ENCODE measurements around the gene PRKD2. TPM values are rescaled to one million over a fixed set of nuclear protein-coding genes. Genes with fewer than 3 reads are reported as not detected.

PRKD2 gene
- total RNA-seq, 2 experiments from 2014 or later = 166 to 173 TPM

DNA sequence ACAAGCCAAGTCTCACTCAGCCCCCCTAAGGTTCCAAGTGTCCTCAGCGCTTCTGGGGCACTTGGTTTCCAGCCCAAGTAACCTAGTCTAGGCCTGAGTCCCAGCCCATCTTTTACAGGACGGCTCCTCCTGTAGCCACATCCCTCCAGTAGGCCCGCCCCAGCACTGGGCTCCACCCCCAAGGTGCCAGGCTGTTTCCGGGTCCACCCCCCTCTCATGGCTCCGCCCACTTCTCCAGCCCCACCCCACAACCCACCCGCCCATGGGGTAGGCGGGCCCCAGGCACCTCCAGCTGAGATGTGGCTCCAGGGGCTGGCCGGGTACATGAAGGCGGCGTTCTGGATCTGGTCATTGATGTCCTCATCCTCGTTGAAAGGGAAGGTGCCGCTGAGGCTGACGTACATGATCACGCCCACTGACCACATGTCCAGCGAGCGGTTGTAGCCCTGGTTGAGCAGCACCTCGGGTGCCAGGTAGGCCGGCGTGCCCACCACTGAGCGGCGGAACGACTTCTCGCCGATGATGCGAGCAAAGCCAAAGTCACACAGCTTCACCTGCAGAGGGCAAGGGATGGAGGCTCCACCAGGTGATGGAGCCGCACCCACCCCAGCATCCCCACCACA lies 38.7 kb downstream of the PRKD2 start:
- POLR2A ChIA-PET = interaction anchor here (0.8 kb wide), 1 partner anchor 36 kb away, joined by 3 read pairs; no protein-coding TSS in a partner anchor
- Mint-ChIP-seq H3K4me3 (no peak overlapping the region), H3K27me3 (no peaks in the 10 kb centered on the region), H3K9me3 (no peaks in the 10 kb centered on the region), H3K36me3 (peaks cover 57% of the 10 kb centered on the region), H3K27ac (no peak overlapping the region), H3K4me1 (peaks cover 6% of the 10 kb centered on the region)
- ATAC-seq (ENCODE audit: low read depth) = peak; percentile 79
- peak; percentile 69 for DNase-seq

DNA sequence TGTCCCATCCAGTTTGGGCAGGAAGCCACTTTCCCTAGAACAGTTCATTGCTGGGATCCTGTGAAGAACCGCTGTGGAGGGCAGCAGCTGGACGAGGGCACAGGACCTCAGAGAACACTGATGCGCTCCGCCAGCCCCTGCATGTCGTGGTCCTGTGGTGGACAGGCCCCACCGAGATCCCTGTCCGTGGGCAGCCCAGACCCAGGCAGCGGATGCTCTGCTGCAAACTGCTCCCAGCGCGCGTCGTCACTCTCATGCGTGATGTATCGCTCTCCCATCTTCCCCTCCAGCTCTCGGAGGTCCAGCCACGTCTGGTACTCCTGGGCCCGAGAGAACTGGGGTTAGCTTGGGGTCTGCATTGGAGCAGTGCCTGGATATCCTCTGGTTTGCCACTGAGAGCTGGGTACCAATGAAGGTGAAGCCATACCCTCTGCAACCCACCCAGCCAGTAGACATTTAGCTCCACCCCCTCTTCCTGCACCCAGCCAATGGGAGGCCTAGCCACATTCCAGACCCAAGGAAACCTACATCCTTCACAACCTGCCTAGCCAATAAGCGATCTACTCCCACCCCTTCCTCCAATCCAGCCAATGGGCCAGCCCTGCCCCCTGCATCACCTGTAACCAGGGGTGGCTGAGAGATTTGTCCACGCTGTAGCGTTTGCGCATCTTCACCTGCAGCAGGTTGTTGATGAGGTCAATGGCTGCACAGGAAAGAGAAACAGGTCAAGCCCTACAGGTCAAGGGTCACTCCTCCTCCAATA lies 42.3 kb downstream of the PRKD2 start:
- Mint-ChIP-seq H3K27me3 (no peaks in the 10 kb centered on the region), H3K4me3 (no peak overlapping the region), H3K27ac (no peak overlapping the region), H3K36me3 (peaks cover 54% of the 10 kb centered on the region), H3K9me3 (peaks cover 3% of the 10 kb centered on the region), H3K4me1 (peaks cover 6% of the 10 kb centered on the region)
- POLR2A ChIA-PET = interaction anchor here (0.9 kb wide), 1 partner anchor 13 kb away, joined by 3 read pairs; no protein-coding TSS in a partner anchor
- ATAC-seq (ENCODE audit: low read depth) (no peak), DNase-seq (no peak)

- no peak overlapping the region for H3K4me3 Mint-ChIP-seq
- no peak overlapping the region for H3K27ac Mint-ChIP-seq
- H3K36me3 Mint-ChIP-seq = peaks cover 34% of the 10 kb centered on the region
- ATAC-seq (ENCODE audit: low read depth) = no peak
- H3K27me3 Mint-ChIP-seq = no peaks in the 10 kb centered on the region
- DNase-seq = no peak
- H3K9me3 Mint-ChIP-seq = peaks cover 3% of the 10 kb centered on the region
- no peaks in the 10 kb centered on the region for H3K4me1 Mint-ChIP-seq
- POLR2A ChIA-PET = interaction anchor here (0.8 kb wide), 1 partner anchor 77 kb away, joined by 4 read pairs; no protein-coding TSS in a partner anchor
These were observed 46.1 kb downstream of the PRKD2 start for GRCh38 chr19:46670813-46671212.

- ATAC-seq (ENCODE audit: low read depth) (no peak), DNase-seq (no peak)
- H3K9me3 Mint-ChIP-seq = peaks cover 3% of the 10 kb centered on the region
- H3K27me3 Mint-ChIP-seq = peaks cover 3% of the 10 kb centered on the region
- H3K4me3 Mint-ChIP-seq = no peak overlapping the region
- H3K27ac Mint-ChIP-seq = no peak overlapping the region
- no peaks in the 10 kb centered on the region for H3K4me1 Mint-ChIP-seq
- POLR2A ChIA-PET = no interaction called here
- peaks cover 20% of the 10 kb centered on the region for H3K36me3 Mint-ChIP-seq
These were observed 48.3 kb downstream of the PRKD2 start for GRCh38 chr19:46668662-46669061.

DNA sequence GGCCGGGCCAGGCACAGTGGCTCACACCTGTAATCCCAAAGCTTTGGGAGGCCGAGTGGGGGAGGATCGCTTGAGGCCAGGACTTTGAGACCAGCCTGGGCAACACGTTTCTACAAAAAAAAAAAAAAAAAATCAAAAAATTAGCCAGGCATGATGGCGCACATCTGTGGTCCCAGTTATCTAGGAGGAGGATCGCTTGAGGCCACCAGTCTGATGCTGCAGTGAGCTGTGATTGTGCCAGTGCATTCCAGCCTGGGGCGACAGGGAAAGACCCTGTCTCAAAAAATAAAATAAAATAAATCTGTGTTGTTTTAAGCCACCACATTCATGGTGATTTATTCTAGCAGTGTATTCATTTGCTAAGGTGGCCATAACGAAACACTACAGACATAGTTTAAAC lies 51.8 kb downstream of the PRKD2 start:
- Mint-ChIP-seq H3K27me3 (peaks cover 6% of the 10 kb centered on the region), H3K36me3 (peaks cover under 1% of the 10 kb centered on the region), H3K9me3 (no peaks in the 10 kb centered on the region), H3K4me3 (no peak overlapping the region), H3K27ac (no peak overlapping the region), H3K4me1 (peaks cover 8% of the 10 kb centered on the region)
- POLR2A ChIA-PET = no interaction called here
- ATAC-seq (ENCODE audit: low read depth) = no peak
- no peak for DNase-seq

GRCh38 chr19:46661735-46662592 lies 55.0 kb downstream of the PRKD2 start:
- POLR2A ChIA-PET = interaction anchor here (0.7 to 2.7 kb wide), 12 partner anchors 12 to 167 kb away, joined by 3 to 37 read pairs (median 6); partner anchors contain the start of gene CALM3
- H3K36me3 Mint-ChIP-seq = no peaks in the 10 kb centered on the region
- H3K4me3 Mint-ChIP-seq = peak overlapping the region; percentile 83
- H3K27me3 Mint-ChIP-seq = peaks cover 24% of the 10 kb centered on the region
- peak overlapping the region; percentile 90 for H3K27ac Mint-ChIP-seq
- peaks cover 12% of the 10 kb centered on the region for H3K4me1 Mint-ChIP-seq
- ATAC-seq (ENCODE audit: low read depth) (peak; percentile 35), DNase-seq (peak; percentile 77)
- H3K9me3 Mint-ChIP-seq = no peaks in the 10 kb centered on the region

GRCh38 chr19:46661020-46661731 lies 55.7 kb downstream of the PRKD2 start, which contains the start of gene DACT3:
DACT3 (minus strand) TSS chr19:46661182; CDS start chr19:46661064, 118 bp downstream.
- H3K4me1 Mint-ChIP-seq = peaks cover 12% of the 10 kb centered on the region
- H3K4me3 Mint-ChIP-seq = peak within 1 kb of the TSS; percentile 83
- POLR2A ChIA-PET = interaction anchor here (0.7 to 2.7 kb wide), 11 partner anchors 13 to 166 kb away, joined by 3 to 37 read pairs (median 7); partner anchors contain the start of gene CALM3
- H3K27ac Mint-ChIP-seq = peak within 1 kb of the TSS; percentile 90
- H3K27me3 Mint-ChIP-seq = peaks cover 32% of the 10 kb centered on the region
- peak; percentile 100 for DNase-seq
- no peaks in the 10 kb centered on the region for H3K36me3 Mint-ChIP-seq
- no peaks in the 10 kb centered on the region for H3K9me3 Mint-ChIP-seq
- peak; percentile 92 for ATAC-seq (ENCODE audit: low read depth)

- peak; percentile 44 for DNase-seq
- H3K27me3 Mint-ChIP-seq = peaks cover 32% of the 10 kb centered on the region
- POLR2A ChIA-PET = interaction anchor here (1.0 to 2.7 kb wide), 7 partner anchors 27 to 138 kb away, joined by 4 to 37 read pairs (median 8); partner anchors contain the start of gene CALM3
- H3K9me3 Mint-ChIP-seq = no peaks in the 10 kb centered on the region
- H3K27ac Mint-ChIP-seq = no peak overlapping the region
- no peaks in the 10 kb centered on the region for H3K36me3 Mint-ChIP-seq
- H3K4me3 Mint-ChIP-seq = peak overlapping the region; percentile 83
- ATAC-seq (ENCODE audit: low read depth) = no peak
- H3K4me1 Mint-ChIP-seq = peaks cover 12% of the 10 kb centered on the region
These were observed 56.3 kb downstream of the PRKD2 start for GRCh38 chr19:46660551-46661019.

- Mint-ChIP-seq H3K27ac (peak overlapping the region; percentile 32), H3K27me3 (peaks cover 35% of the 10 kb centered on the region), H3K4me1 (peaks cover 13% of the 10 kb centered on the region), H3K36me3 (no peaks in the 10 kb centered on the region), H3K9me3 (no peaks in the 10 kb centered on the region), H3K4me3 (peak overlapping the region; percentile 60)
- no peak for ATAC-seq (ENCODE audit: low read depth)
- no peak for DNase-seq
- POLR2A ChIA-PET = interaction anchor here (1.9 to 2.4 kb wide), 2 partner anchors 54 to 59 kb away, joined by 8 to 24 read pairs; partner anchors contain the start of gene CALM3
These were observed 56.9 kb downstream of the PRKD2 start for GRCh38 chr19:46660008-46660517.

DNA sequence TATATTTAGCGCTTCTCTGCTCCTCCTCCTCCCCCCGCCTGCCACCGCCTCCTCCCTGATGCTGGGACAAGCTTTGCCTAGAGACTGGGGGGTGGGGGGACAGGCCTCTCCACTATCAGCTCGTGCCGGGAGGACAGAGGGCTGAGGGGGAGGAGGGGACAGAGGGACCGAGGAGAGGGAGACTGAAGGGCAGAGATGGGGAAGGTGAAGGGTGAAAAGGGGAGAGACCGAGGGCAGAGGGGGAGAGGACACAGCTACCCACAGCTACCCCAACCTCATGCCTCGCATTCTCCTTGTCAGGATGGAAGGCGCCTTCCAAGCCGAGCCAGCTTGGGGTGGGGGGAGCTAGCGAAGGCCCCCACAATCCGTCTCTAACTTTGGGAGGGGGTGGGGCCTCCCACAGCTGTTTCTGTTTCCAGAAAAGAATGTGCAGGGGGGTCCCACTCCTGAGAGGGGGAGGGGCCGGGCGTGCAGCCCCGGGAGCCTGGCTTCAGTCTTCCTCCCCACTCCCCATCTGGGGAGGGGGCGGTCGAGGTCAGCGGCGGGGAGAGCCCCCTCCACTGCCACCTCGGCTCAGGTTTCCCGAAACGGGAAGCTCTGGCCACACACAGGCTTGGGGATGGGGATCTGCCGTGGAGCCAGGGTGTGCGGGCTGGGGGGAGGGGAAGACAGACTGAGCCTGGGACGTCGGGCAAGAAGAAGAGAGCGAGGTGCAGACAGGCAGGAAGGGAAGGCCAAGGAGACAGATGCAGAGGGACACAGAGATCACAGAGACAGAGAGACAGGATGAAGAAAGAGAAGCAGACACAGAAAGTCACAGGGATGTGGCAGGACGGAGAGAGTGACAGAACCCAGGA lies 57.5 kb downstream of the PRKD2 start:
- no peaks in the 10 kb centered on the region for H3K9me3 Mint-ChIP-seq
- POLR2A ChIA-PET = no interaction called here
- H3K27ac Mint-ChIP-seq = peak overlapping the region; percentile 32

DNA sequence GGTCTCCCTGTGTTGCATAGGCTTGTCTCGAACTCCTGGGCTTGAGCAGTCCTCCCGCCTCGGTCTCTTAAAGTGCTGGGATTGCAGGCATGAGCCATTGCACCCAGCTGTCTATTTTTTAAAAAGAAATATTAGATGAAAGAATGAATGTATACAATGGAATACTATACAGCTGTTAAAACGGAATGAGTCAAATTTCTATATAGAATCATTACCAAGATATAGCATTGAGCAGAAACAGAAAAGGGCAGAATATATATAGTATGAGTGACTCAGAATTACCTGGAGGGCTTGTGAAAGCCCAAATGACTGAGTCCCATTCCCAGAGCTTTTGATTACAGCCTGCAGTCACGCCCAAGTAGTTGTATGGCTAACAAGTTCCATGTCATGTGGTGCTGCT lies 60.4 kb downstream of the PRKD2 start:
- ATAC-seq (ENCODE audit: low read depth) (no peak), DNase-seq (no peak)
- Mint-ChIP-seq H3K27ac (no peak overlapping the region), H3K4me3 (no peak overlapping the region), H3K9me3 (no peaks in the 10 kb centered on the region), H3K36me3 (no peaks in the 10 kb centered on the region), H3K4me1 (peaks cover 13% of the 10 kb centered on the region), H3K27me3 (peaks cover 48% of the 10 kb centered on the region)
- POLR2A ChIA-PET = no interaction called here

More for the DNA sequence above, 57.5 kb downstream of the PRKD2 start:
- DNase-seq = no peak
- Mint-ChIP-seq H3K36me3 (no peaks in the 10 kb centered on the region), H3K27me3 (peaks cover 36% of the 10 kb centered on the region), H3K4me3 (peak overlapping the region; percentile 60), H3K4me1 (peaks cover 15% of the 10 kb centered on the region)
- ATAC-seq (ENCODE audit: low read depth) = no peak

Measured in activated naive CD8-positive, alpha-beta T cell treated with anti-CD3 and anti-CD28 coated beads, Interleukin-2, amount 10 ng/mL, durations not matched to agents 7 days and 5 days (primary cell).